GM19025 (cell line): ENCODE results near the gene CDC42EP3.

ENCODE experiments used
- ATAC-seq: cut with Tn5 transposase; IDR thresholded peaks from one replicate; pipeline ENCODE4 v1.9.1; 2021; ENCODE audit warnings: mild to moderate bottlenecking, low read depth, moderate library complexity; ENCODE audit not compliant: unreplicated experiment

The CDC42EP3 gene

GRCh38 chr2:37622450-37623100 lies 48.9 kb downstream of the CDC42EP3 start:
- no peak for ATAC-seq

GRCh38 chr2:37621199-37621598 lies 50.2 kb downstream of the CDC42EP3 start:
- no peak for ATAC-seq

GRCh38 chr2:37619959-37620300 lies 51.5 kb downstream of the CDC42EP3 start:
- no peak for ATAC-seq

- ATAC-seq: no peak
Measured at GRCh38 chr2:37619230-37619958, 52.0 kb downstream of the CDC42EP3 start.

GRCh38 chr2:37618326-37618725 lies 53.1 kb downstream of the CDC42EP3 start:
- ATAC-seq: no peak

- no peak for ATAC-seq
Measured at GRCh38 chr2:37617119-37617892, 54.1 kb downstream of the CDC42EP3 start.

- peak; percentile 59 for ATAC-seq
Measured at GRCh38 chr2:37616677-37617005, 54.8 kb downstream of the CDC42EP3 start.

GRCh38 chr2:37615804-37616676 lies 55.4 kb downstream of the CDC42EP3 start:
- ATAC-seq: peak; percentile 41

- ATAC-seq: no peak
Measured at GRCh38 chr2:37614061-37614738, 57.2 kb downstream of the CDC42EP3 start.

- no peak for ATAC-seq
Measured at GRCh38 chr2:37612382-37612781, 59.1 kb downstream of the CDC42EP3 start.

- no peak for ATAC-seq
Measured at GRCh38 chr2:37610638-37611289, 60.7 kb downstream of the CDC42EP3 start.

- ATAC-seq: no peak
Measured at GRCh38 chr2:37609782-37610181, 61.7 kb downstream of the CDC42EP3 start.

- no peak for ATAC-seq
Measured at GRCh38 chr2:37604716-37605115, 66.7 kb downstream of the CDC42EP3 start.

- ATAC-seq: no peak
Measured at GRCh38 chr2:37602702-37603101, 68.7 kb downstream of the CDC42EP3 start.

- no peak for ATAC-seq
Measured at GRCh38 chr2:37602040-37602439, 69.4 kb downstream of the CDC42EP3 start.

- no peak for ATAC-seq
Measured at GRCh38 chr2:37601569-37601968, 69.9 kb downstream of the CDC42EP3 start.

GRCh38 chr2:37600735-37601134 lies 70.7 kb downstream of the CDC42EP3 start:
- peak; percentile 53 for ATAC-seq

- ATAC-seq: no peak
Measured at GRCh38 chr2:37599688-37600525, 71.5 kb downstream of the CDC42EP3 start.

GRCh38 chr2:37593694-37594093 lies 77.7 kb downstream of the CDC42EP3 start:
- no peak for ATAC-seq
